Activated naive CD4-positive, alpha-beta T cell (primary cell): ENCODE data around the gene SGMS1.

Experiments used
- DNase-seq, 4 experiments: peaks; one replicate each; lab custom pipeline; 2025; lab: John Stamatoyannopoulos, UW

SGMS1 gene

DNA sequence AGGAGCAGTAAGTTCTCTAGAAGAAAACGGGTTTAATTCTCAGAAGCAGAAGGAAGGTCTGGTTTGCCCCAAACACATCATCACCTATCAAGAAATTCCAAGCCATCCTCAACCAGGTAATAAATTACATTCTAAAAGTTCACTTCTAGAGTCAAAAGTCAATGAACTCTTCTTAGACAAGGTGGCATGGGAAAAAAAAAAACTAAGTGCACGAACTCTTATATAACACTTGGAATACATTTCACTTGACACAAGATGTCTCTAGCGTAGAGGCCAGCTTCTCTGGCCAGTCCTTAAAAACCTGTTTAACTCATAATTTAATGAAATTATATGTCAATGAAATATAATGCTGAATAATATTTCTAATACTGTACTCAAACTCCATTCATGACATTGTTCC is 200.3 kb downstream of the SGMS1 start:
- DNase-seq = no peak

DNA sequence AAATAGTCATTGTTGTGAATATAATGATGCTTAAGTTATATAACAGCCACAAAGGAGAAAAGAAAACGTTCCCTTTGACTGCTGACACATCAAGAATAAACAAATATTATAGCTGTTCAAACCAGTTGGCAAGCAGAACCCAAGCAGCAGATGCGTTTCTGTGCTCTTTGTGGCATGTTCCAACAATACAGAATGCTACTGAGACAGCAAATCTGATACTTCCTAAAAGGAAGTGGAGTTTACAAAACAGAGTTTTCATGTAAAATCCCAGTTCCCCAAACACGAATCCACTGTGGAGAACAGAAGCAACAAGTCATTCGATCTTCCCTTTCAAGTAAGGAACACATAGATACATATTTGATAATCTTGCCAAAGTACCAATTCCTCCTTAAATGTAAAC is 201.5 kb downstream of the SGMS1 start:
- DNase-seq = no peak

DNA sequence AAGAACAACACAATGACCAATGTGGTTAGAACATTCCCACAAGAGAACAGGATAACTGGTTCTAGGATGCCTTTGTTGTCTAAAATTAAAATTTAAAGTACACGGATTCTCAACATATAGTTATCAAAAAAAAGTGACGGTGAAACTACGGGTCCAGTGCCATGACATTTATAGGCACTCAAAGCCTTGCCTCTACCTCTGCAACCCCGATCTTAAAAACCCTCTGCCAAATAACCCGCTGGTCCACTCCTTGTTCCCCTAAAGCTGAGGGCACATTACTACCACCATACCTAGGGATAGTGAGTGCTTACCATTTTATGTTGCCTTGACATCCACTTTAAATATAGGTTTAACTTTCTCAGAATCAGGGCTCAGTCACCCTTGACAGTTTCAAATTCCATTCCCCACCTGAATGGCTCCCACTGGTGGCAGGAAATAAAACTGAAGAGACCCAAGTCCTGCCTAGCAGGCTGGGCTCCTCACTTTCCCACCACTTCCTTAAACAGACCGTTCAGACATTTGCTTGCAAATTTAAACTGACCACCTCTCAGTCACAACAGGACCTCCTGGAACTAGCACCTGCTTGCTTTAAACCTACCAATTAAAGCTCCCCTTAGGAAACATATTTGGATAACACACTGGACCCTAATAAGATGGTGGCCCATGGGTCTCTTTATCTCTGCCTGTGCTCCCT is 202.6 kb downstream of the SGMS1 start:
- no peak for DNase-seq

DNA sequence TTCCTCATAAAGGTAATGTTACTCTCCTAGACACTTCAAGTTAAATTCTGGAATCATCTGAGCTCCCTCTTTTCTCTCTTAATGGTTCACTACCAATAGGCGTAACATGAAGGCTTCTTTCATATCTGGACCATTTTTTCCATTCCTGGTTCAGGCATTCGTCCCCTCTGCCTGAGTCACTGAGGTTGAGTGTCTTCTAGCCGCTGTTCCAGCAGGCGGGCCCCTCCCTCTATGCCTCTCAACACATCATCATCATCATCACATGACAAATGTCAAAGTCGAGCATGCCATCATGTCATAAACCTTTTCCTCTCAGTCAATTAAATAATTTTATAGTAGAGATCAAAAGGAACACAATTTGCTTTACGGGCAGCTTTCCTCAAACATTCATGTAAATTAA is 203.6 kb downstream of the SGMS1 start:
- no peak for DNase-seq

DNA sequence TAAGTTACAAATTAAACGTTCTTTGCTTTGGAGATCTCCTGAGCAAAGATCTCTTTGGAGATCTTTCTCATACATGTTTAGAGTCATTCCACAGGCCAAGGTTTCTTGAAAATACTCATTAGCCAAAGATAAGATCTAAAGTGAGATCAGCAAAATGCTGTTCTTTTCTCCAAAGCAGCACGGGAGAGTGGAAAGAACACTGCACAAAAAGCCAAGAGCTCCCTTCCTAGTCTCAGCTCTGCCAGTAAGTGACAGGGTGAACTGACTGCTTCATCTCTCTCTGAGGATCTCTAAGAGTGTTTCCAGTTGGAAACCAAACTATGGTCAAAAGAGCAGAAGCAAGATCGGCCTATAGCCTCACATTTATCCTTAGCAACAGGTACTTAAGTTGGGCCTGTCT is 204.0 kb downstream of the SGMS1 start:
- no peak for DNase-seq

DNA sequence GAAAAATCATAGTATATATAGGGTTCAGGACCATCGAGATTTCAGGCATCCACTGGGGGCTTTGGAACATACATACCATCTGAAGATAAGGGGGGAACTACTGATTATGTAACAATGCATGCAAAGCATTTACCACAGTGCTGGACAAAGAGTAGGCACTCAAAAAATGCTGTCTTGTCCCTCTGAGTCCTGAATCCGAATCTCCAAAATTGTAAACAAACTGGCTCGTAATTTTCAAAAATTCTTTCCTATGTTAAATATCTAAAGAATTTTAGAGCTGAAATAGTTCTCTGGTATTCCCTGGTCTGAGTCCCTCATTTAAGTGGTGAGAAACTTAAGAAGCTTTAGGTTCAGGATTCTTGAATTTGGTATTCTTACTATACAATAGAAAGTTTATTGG is 204.7 kb downstream of the SGMS1 start:
- no peak for DNase-seq

DNA sequence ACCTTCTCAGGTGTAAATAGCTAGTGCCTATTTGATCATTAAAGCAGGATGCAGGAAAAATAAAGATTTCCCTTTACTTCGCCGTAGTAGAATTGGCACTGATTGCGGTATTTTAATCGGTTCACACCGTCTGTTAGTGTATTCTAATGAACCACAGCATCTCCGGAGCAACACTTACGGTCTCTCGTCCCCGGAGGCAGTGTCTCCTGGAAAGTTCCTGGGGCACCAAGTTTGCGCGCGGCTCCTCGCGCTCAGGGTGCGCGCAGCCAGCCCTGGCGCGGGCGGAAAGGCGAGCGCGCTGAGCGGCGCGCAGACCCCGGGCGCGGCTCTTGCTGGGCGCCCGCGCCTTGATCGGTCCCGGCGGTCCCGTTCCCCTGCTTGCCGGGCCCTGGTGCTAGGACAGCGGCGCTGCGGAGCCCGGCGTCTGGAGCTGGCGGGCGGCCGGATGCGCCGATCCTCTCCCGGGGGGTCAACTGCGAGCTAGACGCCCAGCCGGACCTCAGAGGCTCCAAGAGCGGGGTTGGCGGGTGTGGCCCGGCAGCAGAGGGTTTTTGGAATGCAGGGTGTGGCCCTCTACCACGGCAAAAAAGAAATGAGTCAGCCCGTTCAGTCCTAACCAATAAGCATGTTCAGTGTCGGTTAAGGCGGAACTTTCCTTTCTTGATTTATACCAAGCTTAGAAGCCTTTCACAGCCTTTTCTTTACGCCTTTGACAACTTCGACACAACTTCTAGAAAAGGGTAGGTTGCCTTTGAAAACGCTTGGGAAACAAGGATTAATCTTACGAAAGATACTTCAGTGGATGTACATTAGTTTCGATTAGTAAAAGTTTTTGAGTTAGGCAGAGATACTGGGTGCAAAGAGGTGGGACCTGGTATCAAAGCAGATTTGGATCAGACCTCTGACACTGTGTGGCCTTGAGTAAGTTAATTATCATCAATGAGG is 205.6 kb downstream of the SGMS1 start:
- no peak for DNase-seq

DNA sequence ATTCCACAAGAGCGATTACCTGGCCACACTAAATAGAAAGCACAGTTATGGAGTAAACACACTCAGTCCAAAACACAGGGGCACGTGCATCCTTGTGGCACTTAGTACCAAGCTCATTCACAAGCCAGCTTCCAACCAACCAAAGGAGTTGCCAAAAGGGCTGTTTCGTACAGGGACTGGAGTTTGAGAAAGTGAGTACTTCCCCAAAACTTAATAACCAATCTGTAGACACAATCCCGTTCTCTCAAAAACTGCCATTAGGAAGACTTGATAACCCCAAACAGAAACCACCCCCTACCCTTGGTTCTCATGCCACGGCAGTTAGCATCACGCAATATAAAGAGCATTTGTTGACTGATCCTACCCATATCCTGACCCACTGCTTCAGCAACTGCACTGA is 206.3 kb downstream of the SGMS1 start:
- DNase-seq = no peak

DNA sequence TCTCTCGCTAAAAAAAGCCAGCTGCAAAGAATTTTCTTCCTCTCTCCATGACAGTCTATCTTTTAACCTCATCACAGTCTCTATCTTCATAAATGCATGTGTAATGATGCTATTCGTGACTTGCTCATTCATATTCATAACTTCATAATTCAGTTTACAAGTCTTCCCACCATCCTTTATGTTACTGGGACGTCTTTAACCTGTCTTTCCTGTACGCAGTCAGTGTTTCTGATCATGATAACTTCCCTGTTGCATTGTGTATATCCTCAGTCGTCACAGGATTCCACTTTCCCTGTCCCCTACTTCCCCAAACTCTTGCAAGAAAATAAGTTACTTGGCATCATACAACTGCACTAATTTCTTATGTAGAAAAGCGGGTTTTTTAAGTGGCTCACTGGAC is 206.9 kb downstream of the SGMS1 start:
- DNase-seq = no peak

DNA sequence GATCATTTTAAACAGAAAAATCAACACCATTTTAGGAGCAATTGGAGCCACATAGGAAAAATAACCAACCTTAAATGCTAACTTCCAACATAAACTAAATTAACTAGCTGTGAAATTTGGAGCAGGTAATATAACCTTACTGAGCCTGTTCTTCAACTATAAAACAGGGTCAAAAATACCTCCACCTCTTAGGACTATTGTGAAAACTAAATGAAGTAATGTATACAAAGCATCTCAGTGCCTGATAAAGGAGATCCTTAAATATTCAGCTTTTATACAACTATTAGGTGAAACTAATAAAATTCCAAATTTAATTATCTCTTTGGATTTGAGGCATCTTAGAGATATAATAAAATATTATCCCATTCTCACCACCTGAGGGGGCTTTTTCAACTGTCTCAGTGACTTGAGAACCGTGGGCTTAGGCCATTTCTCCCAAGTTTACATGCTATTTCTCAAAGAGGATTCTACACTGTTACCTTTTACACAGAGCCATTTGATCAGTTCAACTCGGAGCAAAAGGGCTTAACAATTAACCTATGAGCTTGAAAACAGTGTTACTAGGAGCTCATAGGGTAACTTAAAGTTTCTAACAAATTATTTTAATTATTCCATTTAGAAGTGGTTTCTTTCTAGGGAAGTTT is 207.5 kb downstream of the SGMS1 start:
- DNase-seq = no peak

DNA sequence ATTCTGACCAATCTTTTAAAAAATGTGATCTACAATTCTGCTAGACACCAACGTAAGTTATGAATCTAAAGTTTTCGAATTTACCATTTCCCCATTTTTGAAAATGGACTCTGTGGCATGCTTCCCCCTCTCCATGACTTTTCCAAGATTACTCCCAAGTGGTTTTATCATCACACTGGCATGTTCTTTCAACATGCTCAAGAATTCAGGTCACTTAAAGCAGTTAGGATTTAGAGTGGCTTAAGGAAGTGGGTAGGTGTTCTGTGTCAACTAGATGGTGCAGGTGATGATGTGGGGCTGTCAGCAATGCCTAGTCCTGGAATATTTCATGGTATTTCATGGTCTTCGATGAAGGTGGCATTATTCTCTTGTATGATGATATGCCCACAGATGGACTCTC is 208.5 kb downstream of the SGMS1 start:
- no peak for DNase-seq

DNA sequence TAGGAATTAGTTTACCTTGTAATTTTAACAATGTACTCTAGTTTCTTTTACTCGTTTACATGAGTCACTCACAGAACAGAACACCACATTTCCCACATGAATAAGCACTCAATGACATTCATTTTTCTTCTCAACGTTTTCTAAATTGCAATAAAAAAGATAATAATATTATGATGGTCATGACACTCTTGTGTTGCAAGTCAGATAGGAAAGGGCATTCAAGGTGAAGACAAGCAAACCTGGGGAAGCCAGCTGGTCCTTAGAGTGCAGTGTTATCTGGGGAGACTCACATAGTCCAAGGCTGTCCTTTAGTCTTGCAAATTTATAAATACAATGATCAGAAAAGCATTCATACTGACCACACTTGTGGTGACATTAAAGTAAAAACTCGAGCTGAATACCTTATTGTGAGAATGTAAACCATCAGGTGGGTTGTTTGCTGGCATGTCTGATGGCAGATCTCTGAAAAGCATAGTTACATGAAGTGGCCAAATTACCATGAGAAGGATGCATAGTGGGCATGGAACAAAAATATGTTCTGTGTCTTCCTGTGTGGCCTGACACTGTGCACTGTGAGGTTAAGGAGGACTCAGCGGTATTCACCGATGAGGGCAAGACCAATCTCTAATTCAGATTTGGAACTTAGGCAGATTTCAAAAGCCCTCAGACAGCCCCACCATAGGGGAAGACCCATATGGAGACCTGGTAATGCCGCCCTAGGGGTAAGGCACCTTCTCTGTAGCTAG is 213.5 kb downstream of the SGMS1 start:
- DNase-seq = no peak

DNA sequence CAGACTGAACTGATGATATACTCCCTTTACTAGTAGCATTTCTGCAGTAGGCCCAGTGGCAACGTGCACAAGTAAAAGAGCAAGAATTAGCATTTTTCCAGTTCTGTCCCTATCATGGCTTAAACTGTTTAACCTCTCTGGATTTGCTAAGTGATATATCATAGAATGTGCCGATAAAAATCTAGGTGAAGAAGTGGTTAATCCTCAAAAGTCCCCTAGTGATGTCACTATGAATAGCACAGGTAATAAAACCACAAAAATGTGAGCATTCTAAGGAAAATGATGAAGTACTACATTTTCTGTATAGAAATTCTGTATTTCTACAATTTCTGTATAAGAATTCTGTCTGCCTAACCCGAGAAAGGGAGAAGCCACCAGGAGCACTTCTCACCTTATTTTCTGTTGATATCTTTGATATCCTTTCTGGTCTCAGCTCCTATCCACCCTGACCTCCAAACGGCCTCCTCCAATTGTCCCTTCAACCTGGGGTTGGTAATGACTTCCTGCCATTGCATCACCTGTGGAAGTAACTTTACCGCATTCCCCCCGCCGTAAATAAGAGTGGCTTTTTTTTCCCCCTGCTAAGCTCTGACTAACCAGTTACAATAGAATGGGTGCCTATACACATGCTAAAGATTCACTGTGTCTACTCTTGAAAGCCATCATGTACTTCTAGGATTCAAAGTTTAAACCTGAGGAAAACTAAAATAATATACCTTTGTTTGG is 216.5 kb downstream of the SGMS1 start:
- no peak for DNase-seq

DNA sequence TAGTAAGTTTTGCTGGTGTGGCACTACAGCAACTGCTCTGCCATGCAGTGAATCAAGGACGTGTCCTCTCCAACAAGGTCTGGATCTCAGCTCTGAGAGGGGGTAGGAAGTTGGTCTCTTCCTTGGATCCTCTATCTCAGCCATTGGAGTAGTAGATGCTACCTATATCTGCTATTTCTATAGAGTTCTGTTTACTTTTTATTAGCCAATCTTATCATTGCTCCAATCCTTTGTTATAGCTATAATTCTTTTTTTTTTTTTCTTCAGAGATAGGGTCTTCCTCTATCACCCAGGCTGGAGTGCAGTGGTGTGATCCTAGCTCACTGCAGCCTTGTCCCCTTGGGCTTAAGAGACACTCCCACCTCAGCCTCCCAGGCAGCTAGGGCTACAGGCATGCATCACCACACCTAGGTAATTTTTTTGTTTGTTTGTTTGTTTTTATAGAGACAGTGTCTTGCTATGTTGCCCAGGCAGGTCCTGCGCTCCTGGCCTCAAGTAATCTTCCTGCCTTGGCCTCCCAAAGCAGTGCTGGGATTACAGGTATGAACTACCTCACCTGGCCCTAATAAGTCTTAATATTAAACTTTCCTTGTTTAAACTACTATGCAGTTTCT is 217.2 kb downstream of the SGMS1 start:
- no peak for DNase-seq

DNA sequence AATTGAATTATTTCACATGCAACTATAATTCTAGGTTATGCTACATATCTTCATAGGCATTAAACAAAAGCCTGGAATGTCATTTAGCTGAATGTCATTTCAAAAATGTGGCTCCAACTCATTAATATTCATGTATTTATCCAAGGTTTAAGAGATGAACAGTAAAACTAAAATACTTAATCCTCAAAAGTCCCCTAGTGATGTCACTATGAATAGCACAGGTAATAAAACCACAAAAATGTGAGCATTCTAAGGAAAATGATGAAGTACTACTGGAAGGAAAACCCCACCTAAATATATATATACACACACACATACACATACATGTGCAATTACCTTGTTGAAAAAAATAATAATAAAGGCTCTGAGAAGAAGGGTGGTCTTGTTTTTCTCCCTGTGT is 218.0 kb downstream of the SGMS1 start:
- no peak for DNase-seq

DNA sequence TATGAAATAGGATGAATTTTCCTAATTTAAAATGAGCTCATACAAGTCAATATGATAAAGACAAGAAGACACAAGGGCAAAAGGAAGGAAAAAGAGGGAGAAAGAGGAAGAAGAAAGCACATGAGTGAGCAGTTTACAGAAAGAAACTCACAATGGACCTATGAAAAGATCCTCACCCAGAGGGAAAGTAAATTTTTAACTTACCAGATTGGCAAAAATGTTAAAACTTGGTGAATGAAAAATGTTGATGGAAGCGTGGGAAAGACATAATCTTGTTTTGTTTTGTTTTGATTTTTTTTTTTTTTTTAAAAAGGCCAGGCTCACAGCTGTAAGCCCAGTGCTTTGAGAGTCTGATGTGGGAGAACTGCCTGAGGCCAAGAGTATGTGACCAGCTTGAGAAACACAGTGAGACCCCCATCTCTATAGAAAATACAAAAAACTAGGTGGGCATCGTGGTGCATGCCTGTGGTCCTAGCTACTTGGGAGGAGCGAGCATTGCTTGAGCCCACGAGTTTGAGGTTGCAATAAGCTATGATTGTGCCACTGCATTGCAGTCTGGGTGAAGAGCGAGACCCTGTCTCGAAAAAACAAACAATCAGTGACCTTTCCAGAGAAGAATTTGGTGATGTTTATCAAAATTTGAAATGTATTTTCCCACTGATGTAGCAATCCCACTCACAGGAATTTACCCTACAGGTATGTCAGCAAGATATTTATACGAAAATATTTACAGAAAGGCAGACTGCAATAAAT is 219.6 kb downstream of the SGMS1 start:
- no peak for DNase-seq

DNA sequence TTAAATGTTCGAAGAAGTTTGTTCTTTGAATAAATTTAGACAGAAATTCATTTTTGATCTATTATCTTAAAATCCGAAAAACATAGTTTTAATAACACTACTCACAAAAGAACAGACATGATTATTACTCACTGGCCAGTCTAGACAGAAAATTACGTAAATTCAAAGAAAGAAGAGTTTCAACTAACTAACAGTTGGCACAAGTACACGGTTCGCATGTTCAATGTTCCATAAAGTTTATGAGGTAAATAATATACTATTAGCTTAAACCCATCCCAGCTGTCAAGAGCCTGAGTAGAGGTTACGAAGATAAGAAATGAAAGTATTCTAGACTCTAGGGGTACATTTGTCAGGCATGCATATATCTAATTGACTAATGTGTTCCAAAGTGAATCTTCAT is 220.7 kb downstream of the SGMS1 start:
- no peak for DNase-seq

DNA sequence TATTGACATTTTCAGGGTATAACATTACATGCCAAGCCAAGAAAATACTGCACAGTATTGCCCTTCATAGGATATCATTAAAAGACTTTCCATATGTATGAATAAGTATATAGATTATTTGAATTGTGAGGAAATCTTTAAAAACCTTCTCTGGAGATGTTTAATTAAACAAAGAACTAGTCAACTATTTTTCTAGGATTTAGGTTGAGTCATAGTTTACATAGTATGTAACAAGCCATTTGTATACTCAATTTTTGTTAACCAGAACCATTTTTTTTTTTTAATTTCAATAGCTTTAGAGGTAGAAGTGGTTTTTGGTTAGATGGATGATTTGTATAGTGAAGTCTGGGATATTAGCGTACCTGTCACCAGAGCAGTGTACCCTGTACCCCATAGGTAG is 221.3 kb downstream of the SGMS1 start:
- DNase-seq = no peak

DNA sequence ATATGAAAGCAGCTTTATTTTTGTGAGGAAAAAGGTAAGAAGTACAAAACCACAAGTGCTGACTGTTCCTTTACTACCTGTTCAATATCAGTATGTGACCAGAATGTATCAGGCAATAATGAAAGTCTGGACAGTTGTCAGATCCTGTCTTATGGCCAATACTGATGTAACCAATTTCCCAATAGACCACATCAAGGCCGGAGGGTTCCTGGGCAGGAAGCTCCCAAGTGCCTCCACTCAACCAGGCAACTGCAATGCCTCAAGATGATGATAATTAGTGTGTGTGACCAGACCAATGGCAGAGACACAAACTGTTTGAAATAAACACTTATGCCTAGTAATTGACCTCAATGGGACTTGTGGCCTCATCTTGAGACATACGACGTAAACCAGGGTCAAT is 223.1 kb downstream of the SGMS1 start:
- DNase-seq = no peak

DNA sequence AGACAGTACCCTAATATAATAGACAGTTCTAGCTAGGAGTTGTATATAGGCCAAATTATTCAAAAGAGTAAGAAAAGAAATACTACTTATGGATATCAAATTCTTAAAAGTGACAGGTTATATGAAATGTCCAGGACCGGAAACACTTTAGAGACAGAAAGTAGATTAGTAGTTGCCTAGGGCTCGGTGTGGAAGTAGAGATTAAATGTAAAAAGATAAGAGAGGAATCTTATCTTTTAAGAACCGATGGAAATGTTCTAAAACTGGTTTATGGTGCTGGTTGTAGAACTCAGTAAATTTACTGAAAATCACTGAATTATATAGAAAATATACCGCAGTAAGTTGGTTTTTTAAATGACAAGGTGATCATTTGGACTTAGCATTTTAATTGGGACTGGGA is 224.9 kb downstream of the SGMS1 start:
- no peak for DNase-seq
